HG02970 (cell line): ENCODE measurements around the gene ADAMTSL1.
A peak's percentile ranks its signal among the peaks of the same experiment; 100 is the strongest.

Experiments
- ATAC-seq: cut with Tn5 transposase; IDR thresholded peaks from one replicate; pipeline ENCODE4 v1.9.1; 2021; ENCODE audit warnings: mild to moderate bottlenecking, moderate library complexity, moderate number of reproducible peaks; ENCODE audit not compliant: unreplicated experiment, low FRiP score

ADAMTSL1 gene

GRCh38 chr9:18761742-18762300 is 287.9 kb downstream of the ADAMTSL1 start:
- ATAC-seq: no peak

DNA sequence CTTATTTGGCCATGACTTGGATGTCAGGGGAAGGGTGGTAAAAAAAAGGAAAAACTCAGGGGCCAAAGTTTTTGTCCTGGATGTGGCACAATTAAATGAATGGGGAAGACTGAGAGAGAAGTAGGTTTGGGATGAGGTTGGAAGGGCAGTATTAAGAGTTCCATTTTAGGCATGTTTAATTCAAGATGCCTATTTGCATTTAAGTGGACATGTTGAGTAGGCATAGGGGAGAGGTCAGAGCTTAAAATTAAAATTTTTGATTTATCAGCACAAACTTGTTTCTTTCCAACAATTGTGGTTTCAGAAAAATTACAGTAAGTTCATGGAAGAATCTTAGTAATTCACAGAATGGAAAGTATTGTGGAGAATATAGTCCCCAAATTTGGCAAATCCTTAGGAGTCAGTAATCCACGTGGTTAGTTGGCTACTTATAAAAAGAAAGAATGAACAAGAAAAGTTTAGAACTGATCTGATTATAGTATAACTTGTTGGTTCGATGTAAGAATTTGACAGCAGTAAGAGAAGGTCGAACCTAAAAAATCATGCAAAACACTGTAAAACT is 293.1 kb downstream of the ADAMTSL1 start:
- ATAC-seq: no peak

DNA sequence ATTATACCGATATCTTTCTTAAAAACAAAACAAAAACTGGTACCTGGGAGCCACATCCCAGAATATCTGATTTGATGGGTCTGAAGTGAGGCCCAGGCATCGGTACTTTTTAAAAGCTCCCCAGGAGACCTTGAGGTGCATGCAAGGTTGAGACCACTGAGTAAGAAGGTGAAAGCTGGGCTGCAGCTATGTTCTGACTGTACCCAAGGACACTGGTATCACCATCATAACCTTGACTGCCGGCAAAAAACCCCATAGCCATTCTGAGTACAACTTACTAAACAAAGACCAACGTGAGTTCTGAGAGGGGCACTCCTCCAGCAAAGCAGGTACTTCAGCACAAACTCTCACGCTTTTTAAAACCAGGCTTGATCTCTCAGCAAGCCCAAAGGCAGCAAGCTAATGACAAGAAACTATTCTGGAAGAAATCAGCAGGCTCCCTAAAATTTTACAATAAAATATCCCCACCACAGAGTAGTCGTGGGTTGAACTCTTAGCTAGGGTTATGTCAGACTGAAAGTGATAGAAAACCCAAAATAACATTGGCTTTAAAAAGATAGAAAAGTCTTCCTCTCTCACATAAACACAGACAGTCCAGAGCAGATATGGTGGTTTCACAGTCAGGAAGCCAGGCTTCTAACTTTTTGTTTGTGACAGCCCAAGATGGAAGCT is 295.1 kb downstream of the ADAMTSL1 start:
- ATAC-seq: peak; percentile 69

DNA sequence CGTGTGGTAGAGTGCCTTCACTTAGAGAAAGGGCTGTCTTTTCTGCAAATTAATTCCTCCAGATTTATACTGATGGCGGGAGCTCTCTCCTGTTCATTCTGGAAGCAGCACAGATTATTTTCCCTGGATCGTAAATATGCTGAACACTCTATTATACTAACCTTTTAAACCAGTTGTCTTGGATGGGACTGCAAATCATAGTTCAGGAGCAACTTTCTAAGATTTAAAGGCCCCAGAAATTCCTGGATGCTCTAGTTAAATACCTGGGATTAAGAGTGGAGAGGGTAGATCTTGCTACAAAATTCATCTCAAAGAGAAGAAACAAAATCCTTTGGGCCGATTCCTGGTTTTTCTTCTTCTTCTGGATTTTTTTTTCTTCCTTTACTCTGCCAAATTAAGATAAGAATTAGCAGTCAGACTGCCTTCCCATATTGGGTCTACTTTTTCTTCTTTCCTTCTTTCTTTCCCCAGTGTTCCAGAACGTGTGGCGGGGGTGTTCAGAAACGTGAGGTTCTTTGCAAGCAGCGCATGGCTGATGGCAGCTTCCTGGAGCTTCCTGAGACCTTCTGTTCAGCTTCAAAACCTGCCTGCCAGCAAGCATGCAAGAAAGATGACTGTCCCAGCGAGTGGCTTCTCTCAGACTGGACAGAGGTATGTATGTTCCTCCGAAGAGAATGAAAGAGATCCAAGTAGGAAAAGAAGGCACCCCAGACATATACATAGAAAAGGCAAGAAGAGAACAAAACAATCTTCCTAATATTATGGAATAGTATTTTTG is 296.4 kb downstream of the ADAMTSL1 start:
- no peak for ATAC-seq

DNA sequence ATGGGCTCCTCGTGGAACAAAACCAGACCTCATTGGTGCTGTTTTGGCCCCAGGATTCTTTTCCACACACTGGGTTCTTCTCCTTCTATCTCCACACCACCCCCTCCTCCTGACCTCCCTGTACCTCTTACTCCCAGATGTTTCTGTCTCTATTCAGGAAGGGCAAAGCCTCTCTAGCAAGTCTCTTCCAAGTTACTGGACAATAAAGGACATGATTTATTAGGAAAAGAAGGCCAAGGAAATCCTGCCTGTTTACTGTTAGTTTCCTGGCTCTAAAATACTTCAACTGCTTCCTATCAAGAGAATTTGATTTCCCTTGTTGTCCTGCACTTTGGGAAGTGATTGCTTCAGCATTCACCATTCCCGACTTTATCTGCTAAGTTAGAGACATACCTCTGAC is 297.1 kb downstream of the ADAMTSL1 start:
- no peak for ATAC-seq

- no peak for ATAC-seq
Measured at GRCh38 chr9:18771763-18772162, 297.8 kb downstream of the ADAMTSL1 start.

GRCh38 chr9:18775241-18775640 is 301.3 kb downstream of the ADAMTSL1 start:
- ATAC-seq: no peak

GRCh38 chr9:18775930-18776329 is 302.0 kb downstream of the ADAMTSL1 start:
- ATAC-seq: no peak

GRCh38 chr9:18776836-18777820 is 303.2 kb downstream of the ADAMTSL1 start:
- no peak for ATAC-seq

DNA sequence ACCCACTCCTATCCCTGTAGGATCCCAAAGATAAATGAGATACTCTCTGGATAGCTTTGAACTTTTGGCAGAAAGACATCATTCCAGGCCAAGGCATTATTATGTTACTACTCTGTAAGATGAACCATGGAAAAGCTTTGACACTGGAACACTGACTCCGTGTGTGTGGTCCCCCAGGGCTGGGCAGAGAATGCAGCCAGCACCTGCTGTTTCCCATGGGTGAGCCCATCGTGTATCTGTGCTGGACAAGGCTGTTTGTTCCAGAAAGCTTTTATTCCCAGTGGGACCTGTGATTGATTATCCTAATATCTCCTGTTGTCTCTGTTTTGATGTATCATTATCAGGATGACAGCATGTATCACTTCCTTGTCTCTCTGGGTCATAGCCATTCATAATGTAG is 304.2 kb downstream of the ADAMTSL1 start:
- ATAC-seq: no peak

GRCh38 chr9:18778846-18779245 is 304.9 kb downstream of the ADAMTSL1 start:
- ATAC-seq: no peak

- ATAC-seq: no peak
Measured at GRCh38 chr9:18783909-18784308, 310.0 kb downstream of the ADAMTSL1 start.

GRCh38 chr9:18785604-18786003 is 311.7 kb downstream of the ADAMTSL1 start:
- ATAC-seq: no peak

DNA sequence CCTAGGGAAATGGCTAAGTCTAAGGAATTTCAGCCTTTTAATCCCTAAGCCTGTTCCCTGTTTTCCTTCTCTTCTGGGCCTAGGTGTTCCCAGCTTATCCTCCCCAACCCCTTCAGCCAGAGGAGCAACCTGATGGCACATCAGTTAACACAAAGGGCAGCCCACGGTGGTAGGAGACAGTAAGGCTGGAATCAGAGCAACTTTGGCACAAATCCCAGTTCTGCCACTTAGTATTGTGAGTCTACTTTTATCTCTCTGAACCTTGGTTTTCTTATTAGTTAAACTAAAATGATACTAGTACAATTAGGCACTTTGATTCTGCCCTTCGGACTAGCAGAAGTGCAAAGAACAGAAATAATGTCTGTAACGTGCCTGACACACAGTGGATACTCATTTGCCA is 312.2 kb downstream of the ADAMTSL1 start:
- ATAC-seq: no peak

- ATAC-seq: no peak
Measured at GRCh38 chr9:18786911-18787650, 313.1 kb downstream of the ADAMTSL1 start.

GRCh38 chr9:18788256-18788655 is 314.3 kb downstream of the ADAMTSL1 start:
- no peak for ATAC-seq

- ATAC-seq: no peak
Measured at GRCh38 chr9:18791074-18791473, 317.1 kb downstream of the ADAMTSL1 start.

DNA sequence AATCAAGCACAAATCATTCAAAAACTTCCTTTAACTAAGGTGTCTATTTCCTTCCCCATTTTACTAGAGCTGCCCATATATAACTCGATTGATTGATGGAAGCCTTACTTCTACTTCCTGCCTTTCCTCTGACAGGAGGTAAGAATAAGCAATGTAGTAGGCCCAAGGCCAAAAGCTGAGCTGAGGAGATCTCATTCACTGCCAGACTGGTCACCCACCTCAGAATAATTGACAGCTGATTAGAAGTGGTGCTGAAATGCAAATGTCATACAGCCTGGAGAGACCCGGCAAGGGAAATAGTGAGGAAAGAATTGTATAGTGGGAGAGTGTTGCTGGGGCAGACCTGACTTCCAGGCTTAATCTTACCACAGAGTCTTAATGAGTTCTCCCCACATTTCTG is 319.2 kb downstream of the ADAMTSL1 start:
- ATAC-seq: no peak

DNA sequence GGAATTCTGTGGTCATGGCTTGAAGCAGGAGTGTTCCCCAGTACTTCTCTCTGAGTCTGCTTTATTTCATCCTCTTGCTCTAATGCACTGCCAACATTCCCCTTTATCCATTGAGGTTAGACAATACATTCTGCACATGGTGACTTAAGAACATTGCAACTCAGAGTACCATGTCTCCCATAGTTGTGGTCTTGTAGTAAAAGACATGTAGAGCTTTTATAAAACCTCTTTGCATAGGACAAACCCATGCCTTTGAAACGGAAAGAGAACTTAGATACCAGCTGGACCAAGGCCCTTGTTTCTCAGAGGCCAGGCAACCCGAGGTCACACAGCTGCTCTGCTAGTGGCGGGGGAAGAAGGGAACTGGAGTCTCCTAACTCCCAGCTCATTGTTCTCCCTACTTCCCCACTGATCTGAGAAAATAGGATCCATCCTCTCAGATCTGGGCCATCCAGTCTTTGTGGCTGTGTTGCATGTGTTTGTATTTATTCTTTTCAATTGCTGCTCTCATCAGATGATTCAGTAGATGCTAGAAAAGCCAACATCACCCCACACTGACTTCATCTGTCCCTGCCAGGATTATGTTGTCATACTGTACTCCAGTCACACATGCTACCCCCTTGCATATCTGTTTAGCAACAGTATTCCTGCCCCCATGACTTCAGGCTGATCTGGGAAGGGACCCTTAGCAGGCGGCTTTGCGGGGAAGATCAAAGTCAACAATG is 322.2 kb downstream of the ADAMTSL1 start:
- no peak for ATAC-seq
